Suprapubic skin (tissue), 4 donors: ENCODE data around the gene ZBTB16. TPM values are rescaled to one million over a fixed set of nuclear protein-coding genes. Genes with fewer than 3 reads are reported as not detected.

Experiments
- DNase-seq, 2 donors: peaks; one replicate each; pipeline ENCODE4 v3.0.0-alpha.2; 2019; ENCODE audit warnings: low spot score in 2 of 2
- H3K27ac ChIP-seq: fragments of 200-600 bp; sonication (generic); one replicate; pipeline ENCODE4 v1.5.1; 2019
- H3K27me3 ChIP-seq: fragments of 200-600 bp; sonication (generic); one replicate; pipeline ENCODE4 v1.5.1; 2019
- H3K36me3 ChIP-seq: fragments of 200-600 bp; sonication (generic); one replicate; pipeline ENCODE4 v1.5.1; 2019
- H3K4me1 ChIP-seq: fragments of 200-600 bp; sonication (generic); one replicate; pipeline ENCODE4 v1.5.1; 2019
- H3K4me3 ChIP-seq: fragments of 200-600 bp; sonication (generic); one replicate; pipeline ENCODE4 v1.5.1; 2019; ENCODE audit warnings: mild to moderate bottlenecking
- H3K9me3 ChIP-seq: fragments of 200-600 bp; sonication (generic); one replicate; pipeline ENCODE4 v1.5.1; 2019
- EP300 ChIP-seq: sonication (generic); formaldehyde crosslinking; IDR thresholded peaks from one replicate; pipeline ENCODE4 v1.6.1; 2017; ENCODE audit warnings: antibody characterized with exemption
- POLR2A ChIP-seq, 2 donors: fragments of 450-650 bp; IDR thresholded peaks; one replicate each; pipeline ENCODE4 v1.6.1; 2017; ENCODE audit warnings: antibody characterized with exemption in 2 of 2, mild to moderate bottlenecking in 2 of 2, moderate library complexity in 2 of 2
- POLR2AphosphoS5 ChIP-seq, 3 donors: sonication (generic); formaldehyde crosslinking; IDR thresholded peaks; one replicate each; pipeline ENCODE4 v1.6.1; 2017; ENCODE audit warnings: antibody characterized with exemption in 3 of 3
- WGBS: methylation state at CpG from one replicate; pipeline ENCODE4 v1.1.5; 2018; 5-methylcytosine and 5-hydroxymethylcytosine counted together
- total RNA-seq, 4 donors: library from RNA; depleted of rRNA; stranded (reverse); fragments of >200 nt; gene quantifications; one replicate each; pipeline ENCODE4 v1.1.0, GENCODE V29; 2016
- TF ChIP-seq, protein P1 (sequence below), 2 donors: fragments of 200-600 bp in 1 of 2; fragments of 450-650 bp in 1 of 2; sonication (generic) in 1 of 2; IDR thresholded peaks; one replicate each; pipeline ENCODE4 v1.5.1; 2016 to 2019; ENCODE audit warnings: antibody characterized with exemption in 2 of 2, mild to moderate bottlenecking in 1 of 2, moderate library complexity in 1 of 2

The ZBTB16 gene
- total RNA-seq, 4 donors from 2014 or later = 142 to 474 (median 232) TPM

- no peak for TF ChIP-seq POLR2A (IDR thresholded peaks at IDR 0.05)
- no peak for TF ChIP-seq EP300
- TF ChIP-seq POLR2AphosphoS5 (IDR thresholded peaks at IDR 0.05) = no peak
- TF ChIP-seq, protein P1, sequence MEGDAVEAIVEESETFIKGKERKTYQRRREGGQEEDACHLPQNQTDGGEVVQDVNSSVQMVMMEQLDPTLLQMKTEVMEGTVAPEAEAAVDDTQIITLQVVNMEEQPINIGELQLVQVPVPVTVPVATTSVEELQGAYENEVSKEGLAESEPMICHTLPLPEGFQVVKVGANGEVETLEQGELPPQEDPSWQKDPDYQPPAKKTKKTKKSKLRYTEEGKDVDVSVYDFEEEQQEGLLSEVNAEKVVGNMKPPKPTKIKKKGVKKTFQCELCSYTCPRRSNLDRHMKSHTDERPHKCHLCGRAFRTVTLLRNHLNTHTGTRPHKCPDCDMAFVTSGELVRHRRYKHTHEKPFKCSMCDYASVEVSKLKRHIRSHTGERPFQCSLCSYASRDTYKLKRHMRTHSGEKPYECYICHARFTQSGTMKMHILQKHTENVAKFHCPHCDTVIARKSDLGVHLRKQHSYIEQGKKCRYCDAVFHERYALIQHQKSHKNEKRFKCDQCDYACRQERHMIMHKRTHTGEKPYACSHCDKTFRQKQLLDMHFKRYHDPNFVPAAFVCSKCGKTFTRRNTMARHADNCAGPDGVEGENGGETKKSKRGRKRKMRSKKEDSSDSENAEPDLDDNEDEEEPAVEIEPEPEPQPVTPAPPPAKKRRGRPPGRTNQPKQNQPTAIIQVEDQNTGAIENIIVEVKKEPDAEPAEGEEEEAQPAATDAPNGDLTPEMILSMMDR (IDR thresholded peaks at IDR 0.05) = no peak
- WGBS = 51% methylated on average over 14 of the region's 14 CpGs
- DNase-seq = peak in 1 of 2 donors; percentile 83
- no peak overlapping the region for H3K4me3 ChIP-seq
- no peaks in the 10 kb centered on the region for H3K9me3 ChIP-seq
- no peaks in the 10 kb centered on the region for H3K27me3 ChIP-seq
- peaks cover 91% of the 10 kb centered on the region for H3K36me3 ChIP-seq
- H3K27ac ChIP-seq = no peak overlapping the region
- H3K4me1 ChIP-seq = peaks cover 12% of the 10 kb centered on the region
Observed at GRCh38 chr11:114243461-114244372, 184.2 kb downstream of the ZBTB16 start.

DNA sequence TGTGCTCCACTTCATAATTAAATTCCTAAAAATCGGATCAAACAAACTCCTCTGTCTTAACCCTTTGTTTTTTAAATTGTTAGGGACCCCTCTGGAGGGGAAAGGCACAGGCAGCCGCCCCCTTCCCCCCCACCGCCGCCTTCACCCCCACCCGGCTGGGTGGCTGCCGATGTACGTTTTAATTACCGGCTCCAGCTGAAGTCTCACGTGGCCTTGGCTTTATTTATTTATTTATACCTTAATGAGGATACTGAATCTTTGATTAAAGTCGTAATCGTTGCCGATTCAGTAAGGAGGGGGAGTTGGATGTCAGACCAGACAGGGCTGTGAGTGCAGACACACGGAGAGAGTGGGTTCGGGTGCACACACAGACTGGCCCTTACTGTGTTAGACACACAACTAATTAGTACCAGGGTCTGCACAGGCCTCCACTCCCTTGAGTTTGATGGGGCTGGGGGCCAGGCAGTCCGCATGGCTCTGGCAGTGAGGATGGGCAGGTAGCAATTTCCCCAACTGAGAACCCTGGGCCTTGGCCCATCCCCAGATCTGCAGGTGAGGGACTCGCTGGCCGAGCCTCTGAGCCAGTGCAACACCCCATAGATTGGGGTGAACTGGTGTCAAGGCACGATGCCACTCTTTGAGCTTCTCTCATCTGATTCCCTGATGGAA is 185.3 kb downstream of the ZBTB16 start:
- Histone ChIP-seq H3K36me3 (peaks cover 89% of the 10 kb centered on the region), H3K9me3 (no peaks in the 10 kb centered on the region), H3K4me3 (no peak overlapping the region), H3K27me3 (no peaks in the 10 kb centered on the region), H3K27ac (no peak overlapping the region), H3K4me1 (peaks cover 12% of the 10 kb centered on the region)
- 86% methylated on average over 18 of the region's 18 CpGs for WGBS
- no peak for DNase-seq
- TF ChIP-seq POLR2AphosphoS5 (IDR thresholded peaks at IDR 0.05) (no peak), POLR2A (IDR thresholded peaks at IDR 0.05) (no peak)

- Histone ChIP-seq H3K4me1 (peaks cover 12% of the 10 kb centered on the region), H3K9me3 (no peaks in the 10 kb centered on the region), H3K27me3 (no peaks in the 10 kb centered on the region), H3K27ac (no peak overlapping the region), H3K4me3 (no peak overlapping the region), H3K36me3 (peaks cover 94% of the 10 kb centered on the region)
- no peak for TF ChIP-seq POLR2A (IDR thresholded peaks at IDR 0.05)
- TF ChIP-seq, protein P1 (IDR thresholded peaks at IDR 0.05) = no peak
- no peak for DNase-seq
- 97% methylated on average over 8 of the region's 8 CpGs for WGBS
Observed at GRCh38 chr11:114246321-114247069, 187.0 kb downstream of the ZBTB16 start.

DNA sequence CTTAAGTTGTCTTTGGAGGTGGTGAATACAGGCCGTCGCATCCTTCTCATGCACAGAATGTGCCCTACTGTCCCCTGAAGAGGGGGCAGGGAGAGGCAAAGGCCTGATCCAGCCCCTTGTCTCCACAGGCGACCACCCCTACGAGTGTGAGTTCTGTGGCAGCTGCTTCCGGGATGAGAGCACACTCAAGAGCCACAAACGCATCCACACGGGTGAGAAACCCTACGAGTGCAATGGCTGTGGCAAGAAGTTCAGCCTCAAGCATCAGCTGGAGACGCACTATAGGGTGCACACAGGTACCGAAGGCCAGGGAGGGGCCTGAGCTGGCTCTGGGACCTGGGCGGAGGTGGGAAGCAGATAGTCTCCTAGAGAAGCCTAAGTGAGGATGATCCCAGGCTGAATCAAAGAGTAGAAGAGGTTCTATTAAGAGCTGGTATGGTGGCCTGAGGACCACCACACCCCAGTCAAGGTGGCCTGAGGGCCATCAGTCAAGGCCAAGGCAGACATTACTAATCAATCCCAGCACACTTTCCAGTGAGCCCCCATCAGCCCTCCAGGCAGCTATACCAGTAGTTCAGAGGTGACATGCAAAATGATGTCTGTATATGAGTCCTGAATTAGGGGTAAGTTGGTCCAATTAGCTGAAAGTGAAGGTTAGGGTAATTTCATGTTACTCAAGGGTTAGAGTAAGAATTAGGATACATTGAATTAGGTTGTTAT is 187.7 kb downstream of the ZBTB16 start:
- TF ChIP-seq, protein P1 (IDR thresholded peaks at IDR 0.05) = no peak
- TF ChIP-seq EP300 = no peak
- no peak for TF ChIP-seq POLR2A (IDR thresholded peaks at IDR 0.05)
- TF ChIP-seq POLR2AphosphoS5 (IDR thresholded peaks at IDR 0.05) = no peak
- Histone ChIP-seq H3K27ac (no peak overlapping the region), H3K4me1 (peaks cover 12% of the 10 kb centered on the region), H3K27me3 (no peaks in the 10 kb centered on the region), H3K36me3 (peaks cover 94% of the 10 kb centered on the region), H3K9me3 (no peaks in the 10 kb centered on the region), H3K4me3 (no peak overlapping the region)
- WGBS = 93% methylated on average over 11 of the region's 11 CpGs
- no peak for DNase-seq

GRCh38 chr11:114250180-114250579 is 190.7 kb downstream of the ZBTB16 start:
- H3K9me3 ChIP-seq = no peaks in the 10 kb centered on the region
- H3K4me1 ChIP-seq = peaks cover 3% of the 10 kb centered on the region
- no peaks in the 10 kb centered on the region for H3K27me3 ChIP-seq
- H3K27ac ChIP-seq = no peak overlapping the region
- TF ChIP-seq EP300 = no peak
- no peak for TF ChIP-seq POLR2A (IDR thresholded peaks at IDR 0.05)
- TF ChIP-seq, protein P1 (IDR thresholded peaks at IDR 0.05) = no peak
- no peak for TF ChIP-seq POLR2AphosphoS5 (IDR thresholded peaks at IDR 0.05)
- DNase-seq = no peak
- 91% methylated on average over 17 of the region's 17 CpGs for WGBS
- H3K36me3 ChIP-seq = peaks cover 86% of the 10 kb centered on the region
- no peak overlapping the region for H3K4me3 ChIP-seq
